Osteoblast (primary cell): Measurements from ENCODE around the gene MUC5AC. TPM values are rescaled to one million over a fixed set of nuclear protein-coding genes. Genes with fewer than 3 reads are reported as not detected.

Source experiments
- DNase-seq: peaks from one replicate; pipeline ENCODE4 v3.0.0; 2011; ENCODE audit warnings: low spot score, mixed read lengths; ENCODE audit not compliant: insufficient read length; ENCODE audit errors: missing footprints
- H2AFZ ChIP-seq: 2 replicates; pipeline ENCODE4 v1.6.0; 2011; ENCODE audit warnings: mild to moderate bottlenecking, low read length
- H3K27ac ChIP-seq: 2 replicates; pipeline ENCODE4 v1.5.1; 2011; ENCODE audit warnings: mild to moderate bottlenecking, low read depth, low read length, moderate library complexity
- H3K27me3 ChIP-seq: 2 replicates; pipeline ENCODE4 v1.6.0; 2012; ENCODE audit warnings: mild to moderate bottlenecking, control low read depth, inconsistent platforms, low read length, moderate library complexity; ENCODE audit not compliant: insufficient read depth
- H3K36me3 ChIP-seq: 2 replicates; pipeline ENCODE4 v1.5.1; 2011; ENCODE audit warnings: mild to moderate bottlenecking, low read length, control low read depth, moderate library complexity; ENCODE audit not compliant: insufficient read depth
- H3K4me1 ChIP-seq: 2 replicates; pipeline ENCODE4 v1.5.1; 2011; ENCODE audit warnings: mild to moderate bottlenecking, low read length, control low read depth, moderate library complexity; ENCODE audit not compliant: insufficient read depth
- H3K4me2 ChIP-seq: 2 replicates; pipeline ENCODE4 v1.6.0; 2011; ENCODE audit warnings: mild to moderate bottlenecking, low read length; ENCODE audit not compliant: insufficient read depth
- H3K4me3 ChIP-seq: fragments of 200-600 bp; sonication (generic); 3 replicates; pipeline ENCODE4 v1.5.1; 2012; ENCODE audit warnings: mild to moderate bottlenecking, low read length, inconsistent platforms; ENCODE audit not compliant: insufficient read depth
- H3K79me2 ChIP-seq: 2 replicates; pipeline ENCODE4 v1.6.0; 2012; ENCODE audit warnings: mild to moderate bottlenecking, low read length, control low read depth, inconsistent platforms; ENCODE audit not compliant: insufficient read depth
- H3K9me3 ChIP-seq: 2 replicates; pipeline ENCODE4 v1.5.1; 2011; ENCODE audit warnings: low read depth, low read length, control low read depth
- H4K20me1 ChIP-seq: 2 replicates; pipeline ENCODE4 v1.6.0; 2012; ENCODE audit warnings: mild to moderate bottlenecking, low read length, control low read depth; ENCODE audit not compliant: insufficient read depth
- CTCF ChIP-seq: IDR thresholded peaks from 2 replicates; pipeline ENCODE4 v1.5.1; 2011; ENCODE audit warnings: mild to moderate bottlenecking, low read depth, low read length, moderate library complexity; ENCODE audit errors: extremely low read depth
- total RNA-seq: library from RNA; depleted of rRNA; stranded (reverse); fragments of >200 nt; gene quantifications from 2 replicates; pipeline ENCODE4 v1.2.3, GENCODE V29; 2012

The MUC5AC gene
- total RNA-seq = not detected in 2 replicates

- Histone ChIP-seq H4K20me1 (no peaks in the 10 kb centered on the region), H3K27ac (no peak within 1 kb of the TSS), H3K4me2 (no peak within 1 kb of the TSS), H3K79me2 (no peaks in the 10 kb centered on the region), H2AFZ (no peak within 1 kb of the TSS), H3K9me3 (no peaks in the 10 kb centered on the region), H3K4me1 (peaks cover 14% of the 10 kb centered on the region), H3K27me3 (peaks cover 5% of the 10 kb centered on the region), H3K4me3 (no peak within 1 kb of the TSS), H3K36me3 (no peaks in the 10 kb centered on the region)
- DNase-seq = peak; percentile 82
- no peak for TF ChIP-seq CTCF
Measured at GRCh38 chr11:1157645-1158591, at the start of gene MUC5AC. Gene MUC5AC (plus strand): TSS chr11:1157953. CDS start chr11:1158000, 47 bp downstream.

DNA sequence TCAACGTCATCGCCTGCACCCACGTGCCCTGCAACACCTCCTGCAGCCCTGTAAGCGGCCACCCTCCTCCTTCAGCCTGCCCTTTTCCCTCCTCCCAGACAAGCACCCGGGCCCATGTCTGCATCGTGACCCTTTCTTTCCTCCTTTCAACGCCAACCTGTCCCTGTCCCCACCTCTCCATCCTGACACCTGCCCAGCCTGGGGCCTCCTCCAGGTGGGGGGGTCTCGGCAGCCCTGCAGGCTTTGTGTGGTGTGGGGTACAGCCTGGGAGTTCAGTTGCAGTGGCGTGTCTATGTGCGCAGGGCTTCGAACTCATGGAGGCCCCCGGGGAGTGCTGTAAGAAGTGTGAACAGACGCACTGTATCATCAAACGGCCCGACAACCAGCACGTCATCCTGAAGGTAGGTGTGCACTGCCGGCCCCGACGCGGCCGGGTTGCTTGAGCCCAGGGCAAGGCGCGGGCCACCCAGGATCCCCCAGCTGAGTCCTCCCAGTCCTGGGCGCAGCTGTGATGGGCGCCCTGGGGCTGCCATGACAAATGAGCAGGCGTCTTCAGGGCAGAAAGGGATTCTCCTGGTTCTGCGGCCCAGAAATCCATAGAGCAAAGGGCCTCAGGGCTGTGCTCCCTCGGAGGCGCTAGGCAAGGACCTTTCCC is 49.4 kb upstream of the MUC5AC start:
- no peak for TF ChIP-seq CTCF
- no peaks in the 10 kb centered on the region for H3K9me3 ChIP-seq
- no peaks in the 10 kb centered on the region for H3K79me2 ChIP-seq
- no peak overlapping the region for H2AFZ ChIP-seq
- H3K36me3 ChIP-seq = no peaks in the 10 kb centered on the region
- H3K4me3 ChIP-seq = no peak overlapping the region
- H3K27me3 ChIP-seq = peaks cover 3% of the 10 kb centered on the region
- no peaks in the 10 kb centered on the region for H3K4me1 ChIP-seq
- no peak overlapping the region for H3K27ac ChIP-seq
- no peak for DNase-seq
- no peaks in the 10 kb centered on the region for H4K20me1 ChIP-seq
- H3K4me2 ChIP-seq = no peak overlapping the region

DNA sequence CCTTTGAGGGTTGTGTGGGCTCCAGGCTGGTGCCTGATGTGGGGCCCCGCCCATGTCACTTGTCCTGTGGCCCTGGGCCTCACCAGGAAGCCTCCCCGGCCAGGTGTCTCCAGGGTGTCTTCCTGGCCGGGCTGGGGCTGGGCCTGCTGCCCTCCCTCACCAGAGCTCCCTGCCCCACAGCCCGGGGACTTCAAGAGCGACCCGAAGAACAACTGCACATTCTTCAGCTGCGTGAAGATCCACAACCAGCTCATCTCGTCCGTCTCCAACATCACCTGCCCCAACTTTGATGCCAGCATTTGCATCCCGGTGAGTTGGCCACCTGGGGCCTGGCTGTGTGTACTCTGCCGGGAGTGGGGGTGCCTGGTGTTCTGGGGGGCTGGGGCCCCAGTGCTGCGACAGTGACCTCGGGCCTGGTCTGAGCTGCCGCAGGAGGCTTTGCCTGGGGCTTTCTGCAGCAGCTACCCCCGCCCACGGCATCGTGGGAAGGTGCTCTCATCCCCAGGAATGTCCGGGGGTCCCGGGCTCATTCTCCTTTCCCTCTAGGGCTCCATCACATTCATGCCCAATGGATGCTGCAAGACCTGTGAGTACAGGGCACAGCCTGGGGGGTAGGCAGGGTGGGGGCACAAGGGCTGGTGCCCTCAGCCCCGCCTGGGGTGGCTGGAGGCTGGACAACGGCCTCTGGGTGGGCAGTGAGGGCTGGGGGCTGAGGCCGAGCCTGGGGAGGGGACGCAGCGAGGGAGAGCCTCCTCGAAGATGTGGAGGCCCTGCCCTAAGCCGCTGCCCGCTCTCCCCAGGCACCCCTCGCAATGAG is 48.4 kb upstream of the MUC5AC start:
- no peaks in the 10 kb centered on the region for H3K79me2 ChIP-seq
- H3K4me1 ChIP-seq = no peaks in the 10 kb centered on the region
- H4K20me1 ChIP-seq = no peaks in the 10 kb centered on the region
- H2AFZ ChIP-seq = no peak overlapping the region
- H3K9me3 ChIP-seq = no peaks in the 10 kb centered on the region
- H3K27ac ChIP-seq = no peak overlapping the region
- TF ChIP-seq CTCF = no peak
- no peak overlapping the region for H3K4me2 ChIP-seq
- H3K4me3 ChIP-seq = no peak overlapping the region
- no peak for DNase-seq
- peaks cover 3% of the 10 kb centered on the region for H3K27me3 ChIP-seq
- H3K36me3 ChIP-seq = no peaks in the 10 kb centered on the region
